Trophoblast cell (in vitro differentiated cells and primary cell): ENCODE results near the gene FOXF2.
A peak's percentile ranks its signal among the peaks of the same experiment; 100 is the strongest.

ENCODE experiments used
- DNase-seq, 2 donors: peaks; one replicate each; pipeline ENCODE4 v3.0.0-alpha.2; 2016
- H2AFZ ChIP-seq: 2 replicates; pipeline ENCODE4 v1.6.1; 2013; ENCODE audit warnings: low read length, moderate library complexity, mild to moderate bottlenecking; ENCODE audit not compliant: insufficient read depth, poor library complexity
- H2AK5ac ChIP-seq: 2 replicates; pipeline ENCODE4 v1.6.1; 2013; ENCODE audit warnings: mild to moderate bottlenecking, low read length
- H2BK120ac ChIP-seq: 2 replicates; pipeline ENCODE4 v1.6.1; 2013; ENCODE audit warnings: low read length, mild to moderate bottlenecking, moderate library complexity; ENCODE audit not compliant: insufficient read depth, poor library complexity
- H2BK12ac ChIP-seq: 2 replicates; pipeline ENCODE4 v1.6.1; 2013; ENCODE audit warnings: mild to moderate bottlenecking, low read length, moderate library complexity
- H2BK5ac ChIP-seq: 2 replicates; pipeline ENCODE4 v1.6.1; 2013; ENCODE audit warnings: low read length, low read depth, moderate library complexity, mild to moderate bottlenecking; ENCODE audit not compliant: poor library complexity
- H3K14ac ChIP-seq: 2 replicates; pipeline ENCODE4 v1.6.1; 2013; ENCODE audit warnings: mild to moderate bottlenecking, low read length
- H3K18ac ChIP-seq: 2 replicates; pipeline ENCODE4 v1.6.1; 2013; ENCODE audit warnings: mild to moderate bottlenecking, low read length
- H3K23ac ChIP-seq: 2 replicates; pipeline ENCODE4 v1.6.1; 2013; ENCODE audit warnings: low read length
- H3K27ac ChIP-seq: 2 replicates; pipeline ENCODE4 v1.5.1; 2013; ENCODE audit warnings: low read depth, mild to moderate bottlenecking, inconsistent platforms, low read length, moderate library complexity
- H3K27me3 ChIP-seq: 2 replicates; pipeline ENCODE4 v1.6.1; 2013; ENCODE audit warnings: inconsistent platforms, mild to moderate bottlenecking, low read length, moderate library complexity; ENCODE audit not compliant: insufficient read depth
- H3K36me3 ChIP-seq, 2 experiments: 1 replicate in 1 of 2; 2 replicates in 1 of 2; pipeline ENCODE4 v1.6.1; 2013; ENCODE audit warnings: low read length in 2 of 2, mild to moderate bottlenecking in 2 of 2, moderate library complexity in 1 of 2; ENCODE audit not compliant: insufficient read depth in 2 of 2, control insufficient read depth in 1 of 2
- H3K4ac ChIP-seq: 2 replicates; pipeline ENCODE4 v1.6.1; 2013; ENCODE audit warnings: low read depth, mild to moderate bottlenecking, low read length, moderate library complexity
- H3K4me1 ChIP-seq, 2 experiments: 1 replicate in 1 of 2; 2 replicates in 1 of 2; pipeline ENCODE4 v1.6.1; 2013; ENCODE audit warnings: low read length in 2 of 2, mild to moderate bottlenecking in 2 of 2, moderate library complexity in 1 of 2; ENCODE audit not compliant: insufficient read depth in 2 of 2, control insufficient read depth in 1 of 2
- H3K4me2 ChIP-seq: 2 replicates; pipeline ENCODE4 v1.6.1; 2013; ENCODE audit warnings: inconsistent platforms, mild to moderate bottlenecking, low read length, moderate library complexity
- H3K4me3 ChIP-seq: 2 replicates; pipeline ENCODE4 v1.5.1; 2013; ENCODE audit warnings: mild to moderate bottlenecking, low read depth, low read length, inconsistent platforms
- H3K79me1 ChIP-seq: one replicate; pipeline ENCODE4 v1.6.1; 2013; ENCODE audit warnings: low read length
- H3K79me2 ChIP-seq: 2 replicates; pipeline ENCODE4 v1.6.1; 2013; ENCODE audit warnings: low read length, mild to moderate bottlenecking; ENCODE audit not compliant: control insufficient read depth, insufficient read depth, poor library complexity
- H3K9ac ChIP-seq: 2 replicates; pipeline ENCODE4 v1.6.1; 2013; ENCODE audit warnings: mild to moderate bottlenecking, low read length
- H3K9me3 ChIP-seq: 2 replicates; pipeline ENCODE4 v1.6.1; 2013; ENCODE audit warnings: low read depth, mild to moderate bottlenecking, control low read depth, inconsistent platforms, low read length; ENCODE audit not compliant: insufficient read depth
- H4K12ac ChIP-seq: 2 replicates; pipeline ENCODE4 v1.6.1; 2013; ENCODE audit warnings: low read depth, mild to moderate bottlenecking, low read length, moderate library complexity
- H4K8ac ChIP-seq: 2 replicates; pipeline ENCODE4 v1.6.1; 2013; ENCODE audit warnings: low read depth, mild to moderate bottlenecking, low read length, moderate library complexity
- H4K91ac ChIP-seq: one replicate; pipeline ENCODE4 v1.6.1; 2013; ENCODE audit warnings: low read depth, mild to moderate bottlenecking, low read length, moderate library complexity
- WGBS: extraction: QIAGEN DNeasy Blood & Tissue Kit; methylation state at CpG from one replicate; pipeline ENCODE4 v1.1.7; 2013; ENCODE audit warnings: missing lambda C conversion rate; ENCODE audit not compliant: insufficient read length, insufficient coverage; ENCODE audit errors: extremely low coverage; 5-methylcytosine and 5-hydroxymethylcytosine counted together

The FOXF2 gene

DNA sequence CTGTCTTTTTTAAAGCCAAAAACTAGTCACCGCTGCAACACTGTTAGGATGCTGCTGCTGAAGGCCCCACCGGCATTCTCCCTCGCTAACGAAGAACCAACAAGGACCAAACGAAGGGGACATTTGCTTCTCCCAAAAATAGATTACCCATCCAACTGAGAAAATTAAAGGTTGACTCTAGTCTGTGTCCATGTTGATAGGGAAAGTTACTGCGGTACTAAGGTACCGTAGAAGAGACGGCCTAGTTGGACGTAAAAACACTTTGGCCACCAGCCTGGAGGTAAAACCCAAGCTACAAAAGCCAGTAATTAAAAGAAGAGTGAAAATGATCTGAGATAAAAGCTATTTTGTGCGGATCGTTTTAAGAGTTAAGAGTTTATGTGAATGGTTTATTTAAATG, 11.8 kb upstream of the FOXF2 start:
- no peak overlapping the region for H3K23ac ChIP-seq
- H4K12ac ChIP-seq, result no peak overlapping the region
- H3K18ac ChIP-seq, result no peak overlapping the region
- H3K79me1 ChIP-seq, result no peaks in the 10 kb centered on the region
- no peak overlapping the region for H3K14ac ChIP-seq
- no peak overlapping the region for H2BK5ac ChIP-seq
- WGBS, result 100% methylated on average over 2 of the region's 11 CpGs
- H2BK12ac ChIP-seq, result no peak overlapping the region
- H2AK5ac ChIP-seq, result no peak overlapping the region
- DNase-seq, result no peak
- H3K4me2 ChIP-seq, result no peak overlapping the region
- no peak overlapping the region for H4K8ac ChIP-seq
- no peak overlapping the region for H3K4me3 ChIP-seq
- H3K4ac ChIP-seq, result no peak overlapping the region
- H3K36me3 ChIP-seq, result no peaks in the 10 kb centered on the region
- no peak overlapping the region for H3K9ac ChIP-seq
- no peak overlapping the region for H4K91ac ChIP-seq
- H3K4me1 ChIP-seq, result peaks cover 3% of the 10 kb centered on the region in 2 experiments
- H3K27me3 ChIP-seq, result peaks cover 55% of the 10 kb centered on the region
- no peaks in the 10 kb centered on the region for H3K79me2 ChIP-seq
- no peak overlapping the region for H2AFZ ChIP-seq
- H3K9me3 ChIP-seq, result peaks cover 9% of the 10 kb centered on the region
- H2BK120ac ChIP-seq, result no peak overlapping the region
- no peak overlapping the region for H3K27ac ChIP-seq

- peaks cover 12% of the 10 kb centered on the region for H3K9me3 ChIP-seq
- H3K14ac ChIP-seq, result no peak overlapping the region
- H2BK12ac ChIP-seq, result no peak overlapping the region
- H3K27ac ChIP-seq, result no peak overlapping the region
- no peaks in the 10 kb centered on the region for H3K79me2 ChIP-seq
- no peak overlapping the region for H3K4me3 ChIP-seq
- no peak overlapping the region for H4K12ac ChIP-seq
- DNase-seq, result no peak
- no CpG with 5 or more reads among the region's 89 CpGs for WGBS
- H3K27me3 ChIP-seq, result peaks cover 63% of the 10 kb centered on the region
- peak overlapping the region; percentile 7 for H3K4me2 ChIP-seq
- no peaks in the 10 kb centered on the region for H3K79me1 ChIP-seq
- peaks cover 3% of the 10 kb centered on the region in 2 experiments for H3K4me1 ChIP-seq
- no peak overlapping the region for H2BK5ac ChIP-seq
- H4K8ac ChIP-seq, result no peak overlapping the region
- H3K23ac ChIP-seq, result no peak overlapping the region
- H2AK5ac ChIP-seq, result no peak overlapping the region
- H2BK120ac ChIP-seq, result no peak overlapping the region
- H3K9ac ChIP-seq, result no peak overlapping the region
- no peaks in the 10 kb centered on the region for H3K36me3 ChIP-seq
- H2AFZ ChIP-seq, result no peak overlapping the region
- H3K18ac ChIP-seq, result no peak overlapping the region
- H4K91ac ChIP-seq, result no peak overlapping the region
- H3K4ac ChIP-seq, result no peak overlapping the region
Measured at GRCh38 chr6:1378065-1379016, 11.0 kb upstream of the FOXF2 start.

DNA sequence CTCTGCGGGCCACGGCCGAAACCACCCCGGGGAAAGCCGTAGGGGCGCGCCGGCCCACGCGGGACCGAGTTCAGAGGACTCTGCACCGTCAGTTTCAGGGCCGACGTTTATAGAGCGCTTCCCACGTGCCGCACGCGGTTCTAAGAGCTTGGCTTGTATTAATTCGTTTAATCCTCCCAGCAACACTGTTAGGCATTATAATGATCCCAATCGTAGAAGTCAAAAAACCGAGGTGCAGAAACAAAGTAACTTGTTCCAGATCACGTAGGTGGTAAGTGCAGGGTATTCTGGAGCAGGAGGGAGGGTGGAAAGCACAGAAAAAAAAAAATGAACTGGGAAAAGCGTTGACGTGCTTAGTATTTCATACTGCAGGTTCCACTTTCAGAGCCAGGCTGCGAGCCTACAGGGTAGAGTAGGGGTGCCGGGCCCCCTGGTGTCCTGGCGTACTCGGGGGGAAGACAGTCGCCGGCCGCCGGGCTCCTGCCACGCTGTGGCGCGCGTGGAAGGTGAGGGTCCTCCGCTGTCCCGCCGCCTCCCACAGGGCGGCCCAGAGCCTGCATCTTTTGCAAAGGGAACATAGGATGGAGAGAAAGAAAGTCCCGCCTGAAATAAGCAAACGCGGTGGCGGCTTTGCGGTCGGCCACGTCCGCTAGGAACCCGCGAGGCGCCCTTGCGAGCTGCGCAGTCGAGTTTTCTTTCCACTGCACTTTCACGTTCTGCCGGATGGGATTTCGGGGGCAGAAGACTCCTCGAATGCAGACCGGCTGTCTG, 10.2 kb upstream of the FOXF2 start:
- no peak overlapping the region for H3K27ac ChIP-seq
- no peak overlapping the region for H4K91ac ChIP-seq
- H2BK120ac ChIP-seq, result no peak overlapping the region
- no peak overlapping the region for H3K9ac ChIP-seq
- no peak overlapping the region for H2BK5ac ChIP-seq
- H3K4me1 ChIP-seq, result peaks cover 3% of the 10 kb centered on the region in 2 experiments
- DNase-seq, result no peak
- H3K4me3 ChIP-seq, result no peak overlapping the region
- no peak overlapping the region for H3K14ac ChIP-seq
- no peaks in the 10 kb centered on the region for H3K79me1 ChIP-seq
- no peak overlapping the region for H3K4ac ChIP-seq
- no peak overlapping the region for H3K4me2 ChIP-seq
- no peaks in the 10 kb centered on the region for H3K36me3 ChIP-seq
- no peak overlapping the region for H2AK5ac ChIP-seq
- H3K23ac ChIP-seq, result no peak overlapping the region
- H2AFZ ChIP-seq, result no peak overlapping the region
- H2BK12ac ChIP-seq, result no peak overlapping the region
- H4K12ac ChIP-seq, result no peak overlapping the region
- no peak overlapping the region for H3K18ac ChIP-seq
- no peak overlapping the region for H4K8ac ChIP-seq
- no CpG with 5 or more reads among the region's 60 CpGs for WGBS
- H3K9me3 ChIP-seq, result peaks cover 12% of the 10 kb centered on the region
- no peaks in the 10 kb centered on the region for H3K79me2 ChIP-seq
- H3K27me3 ChIP-seq, result peaks cover 71% of the 10 kb centered on the region

DNA sequence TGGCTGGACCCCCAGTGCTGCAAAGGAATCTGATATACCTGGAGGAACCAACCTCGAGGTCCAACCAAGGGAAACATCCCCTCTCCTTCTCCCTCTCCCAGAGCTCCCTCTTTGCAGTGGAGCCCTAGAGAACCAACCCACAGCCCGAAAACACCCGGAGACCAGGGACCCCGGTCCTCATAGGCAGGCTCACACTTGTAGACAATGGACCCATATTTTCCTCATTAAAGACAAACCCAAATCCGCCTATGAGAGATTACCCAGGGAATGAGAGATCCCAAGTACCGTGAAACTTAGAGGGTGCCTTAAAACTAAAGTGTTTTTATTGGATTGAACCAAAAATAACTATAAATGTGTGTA, 9.6 kb upstream of the FOXF2 start:
- Histone ChIP-seq H3K27ac (no peak overlapping the region), H3K4me2 (no peak overlapping the region), H3K79me1 (no peaks in the 10 kb centered on the region), H3K4ac (no peak overlapping the region), H3K4me3 (no peak overlapping the region), H3K9me3 (peaks cover 12% of the 10 kb centered on the region), H2BK120ac (no peak overlapping the region), H4K12ac (no peak overlapping the region), H3K79me2 (no peaks in the 10 kb centered on the region), H2BK5ac (no peak overlapping the region), H3K18ac (no peak overlapping the region), H3K27me3 (peaks cover 77% of the 10 kb centered on the region), H3K14ac (no peak overlapping the region), H4K8ac (no peak overlapping the region), H2AFZ (no peak overlapping the region), H3K4me1 (peaks cover 3% of the 10 kb centered on the region in 2 experiments), H2AK5ac (no peak overlapping the region), H3K9ac (no peak overlapping the region), H3K23ac (no peak overlapping the region), H3K36me3 (no peaks in the 10 kb centered on the region), H4K91ac (no peak overlapping the region), H2BK12ac (no peak overlapping the region)
- no CpG with 5 or more reads among the region's 6 CpGs for WGBS
- no peak for DNase-seq
